Measurements from ENCODE around the gene ZFP92. TPM values are rescaled to one million over a fixed set of nuclear protein-coding genes. Genes with fewer than 3 reads are reported as not detected.

The ZFP92 gene
- total RNA-seq, 1 experiment from 2014 or later: not detected

- no TSS peak for BruUV-seq (replicated peaks)
- TF ChIP-seq EZH2 (IDR thresholded peaks at IDR 0.05; ENCODE audit: low read depth): no peak
- TF ChIP-seq CTCF (conservative IDR thresholded peaks at IDR 0.05): no peak
- H3K9me3 ChIP-seq (ENCODE audit: insufficient read depth, low read depth): no peaks in the 10 kb centered on the region
- 0 out of 2 replicates have a peak, but pooled peaks cover 3% of the 10 kb centered on the region for H3K4me1 ChIP-seq (replicated peaks; ENCODE audit: insufficient read depth)
- H2AFZ ChIP-seq: no peak overlapping the region
- H3K36me3 ChIP-seq (ENCODE audit: low read depth): no peaks in the 10 kb centered on the region
- no peak overlapping the region for H3K4me3 ChIP-seq
- no peaks in the 10 kb centered on the region for H3K79me2 ChIP-seq (ENCODE audit: low read depth)
- ChIA-PET POLR2A (ENCODE audit: unreplicated experiment) (no interaction called here), CTCF (no interaction called here)
- no peaks in the 10 kb centered on the region for H4K20me1 ChIP-seq (ENCODE audit: insufficient read depth)
- H3K4me2 ChIP-seq: no peak overlapping the region
- intact Hi-C loops (cut with micrococcal nuclease; ENCODE audit: unreplicated experiment): no loop called here
- H3K27ac ChIP-seq: no peak overlapping the region
- H3K9me2 ChIP-seq (ENCODE audit: insufficient read depth): no peaks in the 10 kb centered on the region
- H3K27me3 ChIP-seq (ENCODE audit: insufficient read depth, low read depth): peaks cover 17% of the 10 kb centered on the region; the same call in 1 of the 2 replicates
- DNase-seq: no peak
- H3F3A ChIP-seq (ENCODE audit: insufficient read depth, low read depth): no peaks in the 10 kb centered on the region
Observed at GRCh38 chrX:153440556-153441135, 29.4 kb downstream of the ZFP92 start.

- no peak overlapping the region for H3K4me2 ChIP-seq
Observed at GRCh38 chrX:153441296-153441695, 30.0 kb downstream of the ZFP92 start.

GRCh38 chrX:153441981-153442380 is 30.7 kb downstream of the ZFP92 start:
- Histone ChIP-seq H3K9me3 (ENCODE audit: insufficient read depth, low read depth) (no peaks in the 10 kb centered on the region), H3K4me3 (no peak overlapping the region), H3K79me2 (ENCODE audit: low read depth) (no peaks in the 10 kb centered on the region), H3K4me1 (replicated peaks; ENCODE audit: insufficient read depth) (0 out of 2 replicates have a peak, but pooled peaks cover 3% of the 10 kb centered on the region), H3K9me2 (ENCODE audit: insufficient read depth) (no peaks in the 10 kb centered on the region), H3K4me2 (no peak overlapping the region), H3K27me3 (ENCODE audit: insufficient read depth, low read depth) (peaks cover 17% of the 10 kb centered on the region; the same call in 1 of the 2 replicates), H3F3A (ENCODE audit: insufficient read depth, low read depth) (no peaks in the 10 kb centered on the region), H3K27ac (no peak overlapping the region), H3K36me3 (ENCODE audit: low read depth) (no peaks in the 10 kb centered on the region), H4K20me1 (ENCODE audit: insufficient read depth) (no peaks in the 10 kb centered on the region), H2AFZ (no peak overlapping the region)
- TSS peak; percentile 14 for BruUV-seq (replicated peaks)
- ChIA-PET POLR2A (ENCODE audit: unreplicated experiment) (no interaction called here), CTCF (no interaction called here)
- intact Hi-C loops (cut with micrococcal nuclease; ENCODE audit: unreplicated experiment): no loop called here
- TF ChIP-seq CTCF (conservative IDR thresholded peaks at IDR 0.05) (no peak), EZH2 (IDR thresholded peaks at IDR 0.05; ENCODE audit: low read depth) (no peak)
- DNase-seq: no peak

More at GRCh38 chrX:153441296-153441695, 30.0 kb downstream of the ZFP92 start:
- Histone ChIP-seq H2AFZ (no peak overlapping the region), H4K20me1 (ENCODE audit: insufficient read depth) (no peaks in the 10 kb centered on the region), H3K27me3 (ENCODE audit: insufficient read depth, low read depth) (peaks cover 17% of the 10 kb centered on the region; the same call in 1 of the 2 replicates), H3K9me3 (ENCODE audit: insufficient read depth, low read depth) (no peaks in the 10 kb centered on the region), H3K27ac (no peak overlapping the region), H3K4me1 (replicated peaks; ENCODE audit: insufficient read depth) (0 out of 2 replicates have a peak, but pooled peaks cover 3% of the 10 kb centered on the region), H3K4me3 (no peak overlapping the region), H3K9me2 (ENCODE audit: insufficient read depth) (no peaks in the 10 kb centered on the region), H3K79me2 (ENCODE audit: low read depth) (no peaks in the 10 kb centered on the region), H3F3A (ENCODE audit: insufficient read depth, low read depth) (no peaks in the 10 kb centered on the region), H3K36me3 (ENCODE audit: low read depth) (no peaks in the 10 kb centered on the region)
- CTCF ChIA-PET: no interaction called here
- POLR2A ChIA-PET (ENCODE audit: unreplicated experiment): no interaction called here
- no peak for TF ChIP-seq EZH2 (IDR thresholded peaks at IDR 0.05; ENCODE audit: low read depth)
- TF ChIP-seq CTCF (conservative IDR thresholded peaks at IDR 0.05): no peak
- BruUV-seq (replicated peaks): no TSS peak
- intact Hi-C loops (cut with micrococcal nuclease; ENCODE audit: unreplicated experiment): no loop called here
- DNase-seq: no peak
